Daoy (cell line): ENCODE data around the gene HAVCR2. TPM values are rescaled to one million over a fixed set of nuclear protein-coding genes. Genes with fewer than 3 reads are reported as not detected.

Experiments
- DNase-seq: peaks from one replicate; pipeline ENCODE4 v3.0.0-alpha.2; 2015; ENCODE audit warnings: low read depth
- total RNA-seq: library from RNA; depleted of rRNA; stranded (reverse); fragments of >200 nt; shearing (Covaris generic); gene quantifications from 2 replicates; pipeline ENCODE4 v1.2.3, GENCODE V29; 2014; rRNA removed

The HAVCR2 gene
- 0.12 and 0.97 TPM in 2 replicates for total RNA-seq

GRCh38 chr5:157108976-157109375 is at the start of gene HAVCR2:
Gene HAVCR2, minus strand, starts transcription at chr5:157109044. Its CDS starts 61 bp downstream, at chr5:157108983.
- no peak for DNase-seq

GRCh38 chr5:157157293-157157891 is 48.5 kb upstream of the HAVCR2 start:
- no peak for DNase-seq

- DNase-seq: no peak
Observed at GRCh38 chr5:157155297-157155696, 46.5 kb upstream of the HAVCR2 start.

- no peak for DNase-seq
Observed at GRCh38 chr5:157150995-157151394, 42.2 kb upstream of the HAVCR2 start.

GRCh38 chr5:157148734-157149615 is 40.1 kb upstream of the HAVCR2 start:
- peak; percentile 64 for DNase-seq

- peak; percentile 45 for DNase-seq
Observed at GRCh38 chr5:157143127-157143971, 34.5 kb upstream of the HAVCR2 start.

GRCh38 chr5:157142317-157143126 is 33.7 kb upstream of the HAVCR2 start, which contains the start of gene MED7:
Gene MED7, minus strand, starts transcription at chr5:157142865. Its CDS starts 3,434 bp downstream, at chr5:157139431.
- peak; percentile 99 for DNase-seq

- DNase-seq: no peak
Observed at GRCh38 chr5:157137691-157138090, 28.8 kb upstream of the HAVCR2 start.

GRCh38 chr5:157132281-157132612 is 23.4 kb upstream of the HAVCR2 start:
- no peak for DNase-seq

GRCh38 chr5:157130925-157131324 is 22.1 kb upstream of the HAVCR2 start:
- DNase-seq: peak; percentile 63

GRCh38 chr5:157121709-157122108 is 12.9 kb upstream of the HAVCR2 start:
- DNase-seq: no peak

GRCh38 chr5:157120102-157120501 is 11.3 kb upstream of the HAVCR2 start:
- no peak for DNase-seq

- DNase-seq: no peak
Observed at GRCh38 chr5:157116483-157116954, 7.7 kb upstream of the HAVCR2 start.

GRCh38 chr5:157115502-157115901 is 6.7 kb upstream of the HAVCR2 start:
- DNase-seq: no peak

GRCh38 chr5:157115012-157115411 is 6.2 kb upstream of the HAVCR2 start:
- no peak for DNase-seq

- DNase-seq: no peak
Observed at GRCh38 chr5:157113002-157113401, 4.2 kb upstream of the HAVCR2 start.

GRCh38 chr5:157109744-157110143 is 900 bp upstream of the HAVCR2 start:
- DNase-seq: no peak

- DNase-seq: peak; percentile 40
Observed at GRCh38 chr5:157107508-157107907, 1.3 kb downstream of the HAVCR2 start.

- DNase-seq: peak; percentile 44
Observed at GRCh38 chr5:157106630-157107461, 2.0 kb downstream of the HAVCR2 start.

- peak; percentile 13 for DNase-seq
Observed at GRCh38 chr5:157100140-157100679, 8.6 kb downstream of the HAVCR2 start.
